ENCODE measurements around the gene KRTAP5-6.
"Not testable (repeated sequence)": the region's sequence is repeated elsewhere in the genome, so short reads cannot be mapped to it uniquely, and the experiment has no call there.

Gene KRTAP5-6

DNA sequence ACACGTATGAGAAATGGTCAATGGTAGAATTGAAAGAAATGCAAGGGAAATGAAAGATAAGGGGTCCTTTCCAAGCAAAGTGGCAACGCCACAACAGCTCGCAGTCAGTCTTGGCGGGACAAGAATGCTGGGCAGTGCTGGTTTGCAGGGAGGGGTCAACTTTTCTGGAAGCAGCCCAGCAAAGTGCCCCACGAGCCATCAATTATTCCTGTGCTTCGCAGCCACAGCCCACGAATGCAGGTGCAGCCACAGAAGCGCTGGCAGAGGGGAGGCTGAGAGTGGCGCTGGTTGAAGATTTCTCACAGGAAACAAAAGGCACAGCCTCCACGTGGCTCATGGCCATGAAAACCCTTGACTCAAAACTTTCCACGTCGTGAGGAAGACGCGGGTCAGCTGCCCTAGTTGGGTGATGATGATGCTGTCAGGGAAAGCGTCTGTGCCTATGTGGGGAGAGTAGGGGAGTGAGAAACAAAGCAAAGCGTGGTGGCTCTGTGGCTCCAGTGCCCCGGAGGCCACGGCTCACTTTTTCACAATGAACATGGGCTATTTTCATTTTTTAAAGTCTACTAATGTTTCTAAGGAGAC, 34.2 kb upstream of the KRTAP5-6 start:
- FAIRE-seq = not testable (repeated sequence)

DNA sequence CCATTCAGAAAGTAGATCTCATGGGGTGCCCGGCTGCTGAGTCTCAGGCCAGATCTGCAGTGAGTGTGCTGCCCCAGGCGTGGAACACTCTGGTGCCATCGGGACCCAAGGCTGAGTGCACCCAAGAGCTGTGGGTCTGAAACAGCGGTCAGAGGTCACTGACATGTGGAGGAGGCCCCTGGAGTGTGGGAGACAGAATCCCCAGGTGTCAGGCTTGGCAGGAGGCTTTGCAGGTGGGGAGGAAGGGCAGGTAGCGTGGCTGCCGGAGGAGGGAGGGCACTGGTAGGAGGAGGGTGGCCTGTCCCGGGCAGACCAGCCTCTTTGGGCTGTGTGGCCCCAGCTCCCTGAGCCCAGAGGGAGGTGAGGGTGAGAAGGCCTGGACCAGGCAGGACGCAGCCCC, 31.7 kb upstream of the KRTAP5-6 start:
- FAIRE-seq = no peak

DNA sequence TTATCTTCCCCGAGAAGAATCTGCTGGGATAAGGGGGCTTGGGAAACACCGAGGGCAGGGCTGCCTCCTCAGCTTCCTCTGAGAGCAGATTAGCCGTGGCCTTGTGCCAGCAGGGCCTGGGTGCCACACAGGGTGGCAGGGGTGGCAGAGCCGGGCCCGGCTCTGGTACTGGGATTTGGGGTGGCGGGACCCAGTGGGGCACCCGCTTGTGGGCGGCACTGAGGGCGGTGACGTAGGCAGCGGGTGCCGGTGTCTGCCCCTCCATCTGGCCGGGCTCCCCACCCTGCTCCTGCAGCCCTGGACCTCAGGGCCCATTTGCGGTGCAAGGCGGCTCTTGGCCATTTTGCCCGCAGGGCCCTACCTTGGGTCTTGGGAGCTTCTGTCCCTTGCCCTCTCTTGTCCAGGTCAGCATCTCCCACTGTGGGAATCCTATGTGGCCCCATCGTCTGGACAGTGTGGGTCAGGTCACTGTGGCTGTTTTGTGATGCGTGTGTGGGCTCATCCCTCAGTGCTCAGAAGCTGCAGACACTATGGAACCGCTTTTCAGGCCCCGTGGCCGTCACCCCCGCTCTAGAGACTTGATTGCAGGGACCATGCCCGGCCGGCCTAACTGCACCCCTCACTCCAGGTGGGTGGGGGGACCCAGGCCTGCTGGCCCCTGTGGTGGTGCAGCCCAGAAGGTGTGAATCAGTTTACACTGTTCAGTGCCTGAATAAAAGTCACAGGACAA, 29.7 kb upstream of the KRTAP5-6 start:
- FAIRE-seq = no peak

DNA sequence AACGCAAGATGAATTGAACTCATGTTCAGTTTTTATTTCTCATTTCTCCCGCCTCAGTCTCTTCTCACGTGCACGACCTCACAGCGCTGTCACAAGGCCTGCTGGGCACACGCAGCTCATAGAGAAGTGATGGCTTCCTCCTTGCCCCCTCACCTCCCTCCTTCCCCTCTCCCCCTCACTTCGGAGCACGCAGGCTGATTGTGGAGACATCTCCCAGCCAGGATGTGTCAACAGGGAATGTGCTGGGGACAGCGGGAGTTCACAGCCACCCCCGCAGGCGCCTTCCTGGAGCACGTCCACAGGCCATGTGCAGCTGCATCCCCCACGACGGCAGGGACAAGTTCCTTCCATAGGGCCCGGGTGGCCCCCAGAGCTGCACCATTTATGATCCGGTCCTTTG, 29.1 kb upstream of the KRTAP5-6 start:
- FAIRE-seq = no peak

DNA sequence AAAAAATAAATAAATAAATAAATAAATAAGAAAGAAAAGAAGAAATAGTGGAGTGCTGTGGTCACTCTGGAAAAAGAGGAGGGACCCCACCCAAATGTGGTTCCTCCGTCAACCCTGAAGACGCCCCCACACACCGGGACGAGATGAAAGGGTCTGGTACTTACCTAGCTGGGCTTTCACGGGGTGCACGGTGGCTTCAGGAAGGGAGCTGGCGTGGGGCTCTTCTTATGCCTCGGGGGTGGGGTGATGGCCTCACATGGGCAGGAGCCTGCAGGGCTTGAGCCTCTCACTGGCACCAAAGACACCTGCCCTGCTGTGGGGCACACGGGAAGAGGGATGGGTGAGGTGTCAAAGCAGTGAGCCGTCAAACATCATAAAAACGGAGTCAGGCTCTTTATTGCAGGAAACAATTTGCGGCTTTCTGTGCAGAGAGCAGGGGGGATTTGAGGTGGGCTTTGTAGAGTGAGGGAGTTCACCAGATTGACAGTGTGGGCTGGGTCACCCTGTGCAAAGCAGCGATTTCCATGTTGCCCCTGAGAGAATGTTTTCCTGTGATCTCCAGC, 28.0 kb upstream of the KRTAP5-6 start:
- no peak for FAIRE-seq

DNA sequence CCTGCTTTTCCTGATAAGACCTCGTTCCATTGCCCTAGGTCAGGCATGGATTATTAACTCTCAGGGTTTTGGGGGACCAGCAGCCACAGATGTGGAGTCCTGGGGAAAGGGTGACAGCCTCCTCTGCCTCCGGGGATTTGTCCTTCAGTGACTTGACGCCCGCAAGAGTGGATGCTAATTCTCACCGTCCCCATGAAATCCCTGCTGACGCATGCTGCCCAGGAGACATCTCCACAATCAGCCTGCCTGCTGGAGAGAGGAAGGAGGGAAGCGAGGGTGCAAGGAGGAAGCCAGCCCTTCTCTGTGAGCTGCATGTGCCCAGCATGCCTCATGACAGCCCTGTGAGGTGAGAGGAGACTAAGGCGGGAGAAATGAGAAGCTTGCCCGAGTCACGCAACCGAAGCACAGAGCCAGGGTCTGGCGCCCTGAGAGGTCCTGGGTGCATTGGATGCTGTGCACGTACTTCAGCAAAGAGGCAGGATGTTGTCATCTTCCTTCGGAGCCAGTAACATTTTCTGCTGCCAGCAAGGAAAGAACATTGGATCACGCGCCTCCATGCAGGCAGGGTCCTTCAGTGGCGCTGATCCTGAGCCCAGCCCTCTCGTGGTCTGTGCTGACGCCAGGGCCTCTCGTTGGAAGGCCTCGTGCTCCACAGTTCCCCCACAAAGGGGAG, 27.3 kb upstream of the KRTAP5-6 start:
- FAIRE-seq = no peak

DNA sequence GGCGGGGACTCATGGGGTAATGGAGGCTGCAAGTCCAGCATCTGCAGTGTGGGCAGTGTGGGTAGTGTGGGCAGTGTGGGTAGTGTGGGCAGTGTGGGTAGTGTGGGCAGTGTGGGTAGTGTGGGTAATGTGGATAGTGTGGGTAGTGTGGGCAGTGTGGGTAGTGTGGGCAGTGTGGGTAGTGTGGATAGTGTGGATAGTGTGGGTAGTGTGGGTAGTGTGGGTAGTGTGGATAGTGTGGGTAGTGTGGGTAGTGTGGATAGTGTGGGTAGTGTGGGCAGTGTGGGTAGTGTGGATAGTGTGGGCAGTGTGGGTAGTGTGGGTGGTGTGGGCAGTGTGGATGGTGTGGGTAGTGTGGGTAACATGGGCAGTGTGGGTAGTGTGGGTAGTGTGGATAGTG, 26.5 kb upstream of the KRTAP5-6 start:
- not testable (repeated sequence) for FAIRE-seq

DNA sequence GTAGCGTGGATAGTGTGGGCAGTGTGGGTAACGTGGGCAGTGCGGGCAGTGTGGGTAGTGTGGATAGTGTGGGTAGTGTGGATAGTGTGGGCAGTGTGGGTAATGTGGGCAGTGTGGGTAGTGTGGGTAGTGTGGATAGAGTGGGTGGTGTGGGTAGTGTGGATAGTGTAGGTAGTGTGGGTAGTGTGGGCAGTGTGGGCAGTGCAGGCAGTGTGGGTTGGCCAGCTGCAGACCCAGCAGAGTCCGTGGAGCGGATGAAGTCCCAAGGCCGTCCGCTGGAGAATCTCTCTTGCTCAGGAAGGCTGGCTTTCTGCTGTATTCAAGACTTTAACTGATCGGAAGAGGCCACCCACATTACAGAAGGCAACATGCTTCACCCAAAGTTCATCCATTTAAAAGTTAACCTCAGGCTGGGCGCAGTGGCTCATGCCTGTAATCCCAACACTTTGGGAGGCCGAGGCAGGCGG, 26.1 kb upstream of the KRTAP5-6 start:
- no peak for FAIRE-seq

DNA sequence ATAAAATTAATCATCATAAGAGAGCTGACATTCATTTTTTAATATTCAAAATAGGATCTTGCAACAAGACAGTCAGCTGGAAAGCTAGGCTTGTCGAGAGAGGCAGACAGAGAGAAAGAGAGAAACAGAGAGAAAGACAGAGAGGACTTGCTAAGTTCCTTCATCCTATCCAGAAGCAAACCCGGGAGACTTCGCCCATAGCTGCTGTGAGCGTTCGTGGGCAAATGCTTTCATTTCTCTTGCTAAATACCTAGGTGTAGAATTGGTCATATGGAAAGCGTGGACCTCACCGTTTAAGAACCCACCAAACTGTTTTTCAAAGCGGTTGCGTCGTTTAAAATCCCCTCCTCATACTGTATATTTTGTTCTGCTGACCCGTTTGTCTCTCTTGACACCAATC, 25.3 kb upstream of the KRTAP5-6 start:
- no peak for FAIRE-seq

DNA sequence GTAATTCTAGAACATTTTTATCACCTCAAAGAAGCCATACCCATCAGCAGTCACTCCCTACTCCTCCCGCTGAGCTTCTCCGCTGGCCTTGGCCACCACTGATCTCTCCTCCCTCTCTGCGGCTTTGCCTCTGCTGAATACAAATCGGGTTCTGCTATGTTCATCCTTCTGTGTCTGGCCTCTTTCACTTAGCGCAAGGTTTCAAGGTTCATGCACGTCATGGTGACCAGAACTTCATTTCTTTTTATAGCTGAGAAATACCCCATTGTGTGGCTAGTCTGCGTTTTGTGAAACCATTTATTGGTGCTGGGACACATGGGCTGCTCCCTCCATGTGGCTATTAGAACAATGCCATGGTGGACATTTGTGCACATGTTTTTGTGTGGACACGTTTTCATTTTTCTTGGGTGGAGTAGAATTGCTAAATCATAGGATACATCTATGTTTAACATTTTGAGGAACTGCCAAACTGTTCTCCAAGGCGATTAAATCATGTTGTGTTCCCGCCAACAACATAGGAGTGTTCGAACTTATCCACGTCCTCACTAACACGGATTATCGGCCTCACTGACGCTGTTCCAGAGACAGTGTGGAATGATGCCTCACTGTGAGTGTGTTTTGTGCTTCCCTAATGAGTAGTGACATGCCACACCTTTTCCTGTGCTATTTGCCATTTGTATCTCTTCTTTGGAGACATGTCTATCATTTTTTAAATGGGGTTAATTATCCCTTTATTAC, 24.2 kb upstream of the KRTAP5-6 start:
- no peak for FAIRE-seq

DNA sequence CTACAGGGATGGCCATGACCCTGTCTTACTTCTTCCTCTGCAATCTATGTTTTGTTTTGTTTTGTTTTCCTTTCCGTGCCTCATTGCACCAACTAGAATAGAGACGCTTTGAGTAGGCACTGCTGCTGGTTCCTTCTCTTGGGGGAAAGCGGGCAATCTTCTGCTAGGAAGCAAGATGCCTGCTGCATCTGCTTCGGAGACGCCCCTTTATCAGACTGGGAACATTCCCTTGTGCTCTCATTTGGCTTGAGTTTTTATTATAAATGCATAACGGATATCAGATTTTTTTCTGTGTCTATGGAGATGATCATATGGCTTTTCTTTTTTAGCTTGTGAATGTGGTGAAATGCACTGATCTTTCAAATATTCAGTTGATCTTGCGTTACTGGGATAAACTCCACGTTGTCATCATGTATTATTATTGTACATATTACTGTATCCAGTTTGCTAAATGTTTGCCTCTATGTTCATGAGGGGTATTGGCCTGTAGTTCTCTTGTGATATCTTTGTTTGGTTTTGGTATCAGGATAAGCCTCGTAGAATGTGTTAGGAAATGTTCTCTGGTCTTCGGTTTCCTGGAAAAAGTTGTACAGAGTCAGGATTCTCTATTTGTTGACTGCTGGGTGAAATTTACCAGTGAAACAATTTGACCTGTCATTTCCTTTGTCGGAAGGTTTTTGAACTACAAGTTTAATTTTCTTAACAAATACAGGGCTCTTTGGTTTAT, 23.4 kb upstream of the KRTAP5-6 start:
- FAIRE-seq = no peak

DNA sequence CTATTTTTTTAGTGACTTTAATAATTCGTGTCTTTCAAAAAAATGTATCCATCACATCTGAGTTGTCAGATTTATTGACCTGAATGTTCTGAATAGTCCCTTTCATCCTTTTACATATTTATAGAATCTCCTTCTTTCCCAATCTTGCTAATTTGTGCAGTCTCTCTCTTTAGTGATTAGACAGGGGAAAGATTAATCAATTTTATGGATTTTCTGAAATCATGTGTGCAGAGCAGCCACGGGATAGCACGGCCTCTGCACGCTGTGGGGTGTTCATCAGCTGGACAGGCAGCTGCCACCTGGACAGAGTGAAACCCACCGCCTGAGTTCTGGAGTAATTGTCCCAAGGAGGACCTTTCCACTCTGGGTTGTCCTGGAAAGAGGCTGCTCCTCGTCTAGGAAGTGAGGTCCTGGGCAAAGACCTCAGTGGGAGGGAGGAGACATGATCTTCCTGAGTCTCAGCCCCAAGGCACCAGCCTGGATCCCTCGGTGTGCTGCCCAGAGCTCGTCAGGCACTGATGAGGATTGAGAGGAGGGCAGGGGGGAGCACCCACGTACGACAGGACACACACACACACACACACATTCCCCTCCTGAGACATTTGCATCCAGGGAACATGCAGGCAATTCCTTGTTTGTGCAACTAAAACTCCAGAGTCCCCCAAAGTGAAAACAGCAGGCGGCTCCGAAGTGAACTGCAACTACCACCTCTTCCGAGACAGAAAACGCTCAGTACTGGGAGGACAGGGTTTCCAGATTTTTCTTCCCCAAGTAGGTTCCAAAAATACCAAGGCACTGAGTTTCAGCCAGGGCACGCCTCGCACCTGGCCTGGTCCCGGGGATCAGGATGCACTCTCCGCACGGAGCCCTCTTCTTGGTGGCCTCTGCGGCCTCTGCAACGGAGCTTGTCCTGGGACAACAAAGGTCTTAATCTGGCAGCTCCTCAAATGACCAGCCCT, 22.5 kb upstream of the KRTAP5-6 start:
- no peak for FAIRE-seq

DNA sequence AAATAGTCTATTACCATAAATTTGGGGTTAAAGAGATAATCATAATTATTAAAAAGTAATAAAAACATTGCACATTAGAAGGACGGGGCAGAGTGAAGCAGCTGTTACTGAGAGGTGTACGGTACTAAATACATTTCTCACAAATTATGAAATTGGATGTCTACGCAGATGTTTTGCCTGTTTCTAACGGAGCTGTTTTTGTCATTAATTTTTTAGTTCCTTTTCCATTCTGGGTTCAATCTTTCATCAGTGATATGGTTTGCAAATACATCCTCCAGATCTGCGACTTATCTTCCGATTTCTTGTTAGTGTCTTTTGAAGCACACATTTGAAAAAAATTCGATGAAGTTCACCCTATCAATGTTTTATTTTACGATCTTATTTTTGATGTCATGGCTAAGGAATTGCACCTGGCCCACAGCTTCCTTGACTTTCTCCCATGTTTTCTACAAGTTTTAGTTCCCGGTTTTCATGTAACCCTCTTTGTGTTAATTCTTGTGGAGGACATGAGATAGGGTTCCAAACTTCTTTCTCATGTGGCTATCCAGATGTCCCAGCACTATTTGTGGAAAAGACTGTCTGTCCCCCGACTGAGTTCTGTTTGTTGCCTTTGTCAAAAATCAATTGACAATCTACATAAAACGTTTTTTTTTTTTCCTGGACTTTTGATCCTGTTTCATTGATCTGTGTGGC, 21.3 kb upstream of the KRTAP5-6 start:
- FAIRE-seq = no peak

DNA sequence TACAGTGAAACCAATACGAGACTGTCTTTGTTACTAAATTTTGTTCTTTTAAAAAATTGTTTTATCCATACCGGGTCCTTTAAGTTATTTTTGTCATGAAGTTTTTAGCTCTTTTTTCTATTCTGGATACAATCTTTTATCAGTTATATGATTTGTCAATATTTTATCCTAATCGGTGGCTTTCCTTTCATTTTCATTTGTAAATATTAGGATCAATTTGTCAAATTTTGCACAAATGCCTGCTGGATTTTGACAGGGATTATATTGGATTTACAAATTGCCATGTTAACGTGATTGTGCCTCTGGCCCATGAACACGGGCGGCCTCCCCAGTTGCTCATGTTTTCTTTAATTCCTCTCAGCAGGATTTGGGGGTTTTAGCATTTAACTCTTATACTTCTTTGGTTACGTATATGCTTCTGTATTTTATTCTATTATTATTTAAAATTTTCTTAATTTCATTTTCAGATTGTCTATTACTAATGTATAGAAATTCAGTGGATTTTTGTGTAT, 20.7 kb upstream of the KRTAP5-6 start:
- FAIRE-seq = no peak

DNA sequence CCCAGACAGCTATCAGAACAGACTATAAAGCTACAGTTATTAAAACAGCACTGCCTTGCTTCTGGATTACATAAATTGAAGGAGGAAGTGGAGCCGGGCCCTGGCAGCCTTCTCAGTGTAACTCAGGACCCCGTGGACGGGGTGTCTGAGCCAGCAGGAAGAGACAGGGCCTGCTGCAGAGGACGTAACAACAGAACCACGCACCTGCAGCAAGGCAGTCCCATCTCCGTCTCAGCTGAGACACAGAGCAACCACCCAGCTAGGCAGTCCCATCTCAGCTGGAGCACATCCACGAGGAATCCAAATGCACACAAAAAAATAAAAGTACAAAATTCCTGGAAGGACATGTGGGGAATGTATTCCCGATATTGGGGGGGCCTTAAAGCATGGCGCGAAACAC, 17.1 kb upstream of the KRTAP5-6 start:
- FAIRE-seq = no peak

DNA sequence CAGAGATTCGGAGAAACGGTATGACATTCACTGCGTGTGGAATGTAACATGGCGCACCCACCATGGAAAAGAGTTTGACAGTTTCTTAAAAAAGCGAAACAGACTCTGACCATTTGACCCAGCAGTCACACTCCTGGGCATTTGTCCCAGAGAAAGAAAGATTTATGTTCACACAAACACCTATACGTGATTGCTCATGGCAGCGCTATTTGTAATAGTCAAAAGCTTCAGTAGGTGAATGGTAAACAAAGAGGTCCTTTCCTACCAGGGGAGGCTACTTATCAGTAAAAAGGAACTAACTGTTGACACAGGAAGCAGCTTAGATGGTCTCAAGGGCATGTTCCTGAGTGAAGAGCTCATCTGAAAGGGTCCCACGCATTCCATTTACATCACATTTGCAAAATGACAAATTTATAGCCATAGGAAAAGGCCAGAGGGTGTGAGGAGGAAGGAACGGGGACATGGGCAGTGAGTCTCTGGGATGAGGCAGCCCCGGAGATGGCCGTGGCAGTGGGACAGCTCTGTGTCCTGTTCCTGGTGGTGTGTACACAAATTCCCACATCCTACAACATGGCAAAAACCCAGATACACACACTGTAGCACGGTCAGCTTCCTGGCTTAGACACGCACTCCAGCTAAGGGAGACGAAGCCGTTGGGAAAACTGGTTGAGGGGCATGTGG, 14.6 kb upstream of the KRTAP5-6 start:
- no peak for FAIRE-seq

DNA sequence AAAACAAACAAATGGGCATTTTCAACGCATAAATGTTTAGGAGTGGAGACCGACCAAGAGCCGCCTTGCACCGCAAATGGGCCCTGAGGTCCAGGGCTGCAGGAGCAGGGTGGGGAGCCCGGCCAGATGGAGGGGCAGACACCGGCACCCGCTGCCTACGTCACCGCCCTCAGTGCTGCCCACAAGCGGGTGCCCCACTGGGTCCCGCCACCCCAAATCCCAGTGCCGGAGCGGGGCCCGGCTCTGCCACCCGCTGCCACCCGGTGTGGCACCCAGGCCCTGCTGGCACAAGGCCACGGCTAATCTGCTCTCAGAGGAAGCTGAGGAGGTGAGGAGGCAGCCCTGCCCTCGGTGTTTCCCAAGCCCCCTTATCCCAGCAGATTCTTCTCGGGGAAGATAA, 13.8 kb upstream of the KRTAP5-6 start:
- FAIRE-seq = not testable (repeated sequence)

DNA sequence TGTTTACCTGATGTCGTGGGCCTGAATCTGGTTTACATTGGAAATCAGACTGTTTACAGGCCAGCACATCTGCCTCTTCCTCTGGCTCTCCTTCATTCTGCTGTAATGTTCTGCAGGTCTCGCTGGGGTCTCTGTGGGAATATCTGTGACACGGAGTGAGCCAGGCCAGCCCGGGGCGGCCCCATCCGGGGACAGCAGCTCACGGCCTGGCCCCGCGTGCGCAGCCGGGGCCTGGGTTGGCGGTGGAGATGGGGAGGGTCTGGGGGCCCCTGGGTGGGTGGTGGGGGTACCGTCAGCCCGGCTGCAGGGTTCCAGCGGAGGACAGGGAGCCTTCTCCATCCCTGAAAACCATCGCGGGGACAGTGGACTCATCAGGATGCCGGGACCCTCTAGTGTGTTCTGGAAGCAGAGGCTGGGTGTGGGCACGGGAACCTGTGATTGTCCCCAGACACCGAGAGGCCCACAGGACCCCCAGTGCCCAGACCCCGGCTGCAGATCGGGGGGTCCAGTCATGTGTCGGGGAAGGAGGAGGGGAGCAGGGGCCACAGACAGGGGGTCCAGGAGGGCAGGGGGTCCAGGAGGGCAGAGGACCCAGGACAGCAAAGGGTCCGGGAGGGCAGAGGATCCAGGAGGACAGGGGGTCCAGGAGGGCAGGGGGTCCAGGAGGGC, 13.0 kb upstream of the KRTAP5-6 start:
- not testable (repeated sequence) for FAIRE-seq
